ENCODE data around the gene TUFT1.

TUFT1 gene

DNA sequence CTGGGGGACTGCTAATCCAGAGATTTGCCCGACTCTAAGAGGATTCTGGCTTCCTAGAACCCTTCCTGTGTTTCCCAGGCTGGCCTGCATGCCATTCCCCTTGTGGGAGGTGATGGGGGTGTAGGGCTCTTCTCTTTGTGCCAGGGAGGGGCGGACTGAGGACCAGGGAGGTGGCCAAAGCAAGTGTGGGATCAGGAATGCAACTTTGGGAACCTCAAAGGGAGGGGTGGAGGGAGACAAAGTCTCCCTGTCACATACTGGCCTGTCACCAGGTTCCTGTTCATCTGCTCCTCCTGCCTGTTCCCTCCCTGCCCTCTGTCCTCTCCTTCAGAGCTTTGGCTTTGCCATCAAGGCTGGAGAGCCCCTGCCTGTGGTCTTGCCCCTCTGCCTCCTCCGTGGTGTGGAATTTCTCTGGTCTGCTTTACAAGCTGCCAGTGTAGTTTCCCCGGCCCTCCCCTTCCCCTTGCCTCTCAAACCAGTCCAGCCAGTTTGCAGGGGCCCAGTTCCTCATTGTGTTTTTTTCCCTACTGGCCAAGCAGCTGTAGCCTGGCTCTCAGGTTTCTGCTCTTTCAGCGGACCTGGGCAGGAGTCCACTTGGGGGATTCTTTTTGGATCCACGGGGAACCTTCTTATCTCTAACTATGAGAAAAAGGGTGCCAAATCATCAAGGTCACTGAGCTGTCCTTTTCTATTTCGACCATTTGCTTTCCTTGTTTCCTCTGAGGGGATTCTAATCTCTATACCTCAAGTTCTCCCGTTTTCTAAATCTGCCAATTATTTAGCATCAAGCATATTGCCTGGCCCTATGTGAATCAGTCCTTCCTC, 27.1 kb upstream of the TUFT1 start:
- TF ChIP-seq, protein P1, sequence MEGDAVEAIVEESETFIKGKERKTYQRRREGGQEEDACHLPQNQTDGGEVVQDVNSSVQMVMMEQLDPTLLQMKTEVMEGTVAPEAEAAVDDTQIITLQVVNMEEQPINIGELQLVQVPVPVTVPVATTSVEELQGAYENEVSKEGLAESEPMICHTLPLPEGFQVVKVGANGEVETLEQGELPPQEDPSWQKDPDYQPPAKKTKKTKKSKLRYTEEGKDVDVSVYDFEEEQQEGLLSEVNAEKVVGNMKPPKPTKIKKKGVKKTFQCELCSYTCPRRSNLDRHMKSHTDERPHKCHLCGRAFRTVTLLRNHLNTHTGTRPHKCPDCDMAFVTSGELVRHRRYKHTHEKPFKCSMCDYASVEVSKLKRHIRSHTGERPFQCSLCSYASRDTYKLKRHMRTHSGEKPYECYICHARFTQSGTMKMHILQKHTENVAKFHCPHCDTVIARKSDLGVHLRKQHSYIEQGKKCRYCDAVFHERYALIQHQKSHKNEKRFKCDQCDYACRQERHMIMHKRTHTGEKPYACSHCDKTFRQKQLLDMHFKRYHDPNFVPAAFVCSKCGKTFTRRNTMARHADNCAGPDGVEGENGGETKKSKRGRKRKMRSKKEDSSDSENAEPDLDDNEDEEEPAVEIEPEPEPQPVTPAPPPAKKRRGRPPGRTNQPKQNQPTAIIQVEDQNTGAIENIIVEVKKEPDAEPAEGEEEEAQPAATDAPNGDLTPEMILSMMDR (conservative IDR thresholded peaks at IDR 0.05): no peak
- no peak for TF ChIP-seq ZFX (IDR thresholded peaks at IDR 0.05)
- peak overlapping the region; percentile 89 for H3K27ac ChIP-seq

DNA sequence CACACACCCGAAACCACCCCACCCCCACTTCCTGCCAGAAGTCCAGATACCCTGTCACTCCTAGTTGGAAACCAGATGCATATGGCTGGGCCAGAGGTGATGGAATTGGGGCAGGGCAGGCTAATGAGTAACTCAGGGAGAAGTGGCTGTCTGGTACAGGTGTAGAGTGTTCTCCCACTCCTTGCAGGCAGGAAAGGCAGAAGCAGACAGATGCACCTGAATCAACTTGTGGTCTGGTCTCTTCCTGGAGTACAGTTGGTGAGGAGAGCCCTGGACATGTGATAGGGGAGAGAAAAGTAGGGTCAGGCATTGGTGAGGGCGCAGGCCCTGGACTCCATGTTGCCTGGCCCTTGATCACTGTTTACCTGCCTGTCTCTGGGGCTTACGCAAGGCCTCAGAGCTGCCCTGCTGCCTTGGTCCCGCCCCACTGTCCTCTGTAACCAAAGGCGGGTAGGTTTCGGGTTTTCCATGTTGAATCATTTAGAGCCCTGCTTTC, 26.4 kb upstream of the TUFT1 start:
- TF ChIP-seq ZFX (IDR thresholded peaks at IDR 0.05): no peak
- TF ChIP-seq, protein P1 (conservative IDR thresholded peaks at IDR 0.05): no peak
- peak overlapping the region; percentile 89 for H3K27ac ChIP-seq

DNA sequence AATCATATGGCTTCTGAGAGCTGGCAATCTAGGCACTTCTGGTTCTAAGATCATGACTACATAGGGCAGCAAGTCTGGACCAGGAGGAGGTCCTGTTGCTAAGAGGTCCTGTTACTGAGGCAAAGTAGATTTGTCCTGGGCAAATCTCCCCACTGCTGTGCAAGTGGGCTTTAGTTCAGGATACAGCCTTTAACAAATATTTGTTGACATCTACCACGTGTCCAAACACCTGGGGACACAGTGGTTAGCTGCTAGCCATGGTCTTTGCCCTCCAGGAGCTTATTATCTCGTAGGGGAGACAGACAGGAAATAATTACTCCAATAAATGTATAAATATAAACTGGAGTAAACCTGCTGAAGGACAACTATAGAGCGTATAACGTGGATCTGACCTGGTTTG, 25.7 kb upstream of the TUFT1 start:
- peak overlapping the region; percentile 89 for H3K27ac ChIP-seq
- TF ChIP-seq, protein P1 (conservative IDR thresholded peaks at IDR 0.05): no peak
- TF ChIP-seq ZFX (IDR thresholded peaks at IDR 0.05): no peak

DNA sequence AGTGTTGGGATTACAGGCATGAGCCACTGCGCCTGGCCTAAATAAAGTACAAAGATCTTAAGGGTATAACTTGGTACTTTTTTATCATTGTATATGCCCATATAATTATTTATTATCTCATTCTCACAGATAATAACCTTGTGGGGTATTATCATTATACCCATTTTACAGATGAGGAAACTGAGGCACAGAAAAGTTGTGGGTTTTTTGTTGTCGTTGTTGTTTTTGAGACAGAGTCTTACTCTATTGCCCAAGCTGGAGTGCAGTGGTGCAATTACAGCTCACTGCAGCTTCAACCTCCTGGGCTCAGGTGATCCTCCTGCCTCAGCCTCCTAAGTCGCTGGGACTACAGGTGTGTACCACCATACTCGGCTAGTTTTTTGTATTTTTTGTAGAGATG, 24.8 kb upstream of the TUFT1 start:
- H3K27ac ChIP-seq: peak overlapping the region; percentile 89

DNA sequence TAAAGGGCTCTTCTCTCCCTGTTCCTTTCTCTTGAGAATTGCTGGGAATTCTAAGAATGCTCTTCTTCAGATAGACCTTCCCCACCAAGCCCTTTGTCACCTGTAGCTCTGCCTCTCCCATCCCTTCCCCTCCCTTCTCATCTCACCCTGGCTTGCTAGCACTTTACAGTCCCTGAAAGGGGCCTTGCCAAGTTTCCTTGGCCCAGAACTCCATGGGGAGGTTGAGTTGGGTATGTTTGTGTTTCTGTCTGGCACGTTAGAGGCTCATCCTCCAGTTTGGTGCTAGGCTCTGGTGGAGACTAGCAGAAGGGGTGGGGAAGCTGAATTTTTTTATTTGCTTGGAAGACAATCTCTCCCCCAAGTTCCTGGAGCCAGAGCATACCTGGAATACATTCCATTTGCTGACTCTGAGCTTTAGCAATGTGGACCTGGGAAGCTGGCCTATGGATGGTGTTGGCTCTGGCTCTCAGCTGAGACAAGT, 24.0 kb upstream of the TUFT1 start:
- H3K27ac ChIP-seq: peak overlapping the region; percentile 20
- TF ChIP-seq, protein P1 (conservative IDR thresholded peaks at IDR 0.05): no peak
- TF ChIP-seq ZFX (IDR thresholded peaks at IDR 0.05): no peak

More for the DNA sequence above, 24.8 kb upstream of the TUFT1 start:
- TF ChIP-seq, protein P1 (conservative IDR thresholded peaks at IDR 0.05): no peak
- no peak for TF ChIP-seq ZFX (IDR thresholded peaks at IDR 0.05)

DNA sequence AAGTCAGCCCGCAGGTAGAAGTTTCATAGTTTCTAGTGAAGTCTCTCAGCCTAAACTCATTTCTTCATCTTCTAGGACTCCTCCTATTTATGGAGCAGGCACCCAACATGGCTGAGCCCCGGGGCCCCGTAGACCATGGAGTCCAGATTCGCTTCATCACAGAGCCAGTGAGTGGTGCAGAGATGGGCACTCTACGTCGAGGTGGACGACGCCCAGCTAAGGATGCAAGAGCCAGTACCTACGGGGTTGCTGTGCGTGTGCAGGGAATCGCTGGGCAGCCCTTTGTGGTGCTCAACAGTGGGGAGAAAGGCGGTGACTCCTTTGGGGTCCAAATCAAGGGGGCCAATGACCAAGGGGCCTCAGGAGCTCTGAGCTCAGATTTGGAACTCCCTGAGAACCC, 21.7 kb upstream of the TUFT1 start:
- no peak overlapping the region for H3K27ac ChIP-seq
- TF ChIP-seq, protein P1 (conservative IDR thresholded peaks at IDR 0.05): no peak
- TF ChIP-seq ZFX (IDR thresholded peaks at IDR 0.05): no peak

DNA sequence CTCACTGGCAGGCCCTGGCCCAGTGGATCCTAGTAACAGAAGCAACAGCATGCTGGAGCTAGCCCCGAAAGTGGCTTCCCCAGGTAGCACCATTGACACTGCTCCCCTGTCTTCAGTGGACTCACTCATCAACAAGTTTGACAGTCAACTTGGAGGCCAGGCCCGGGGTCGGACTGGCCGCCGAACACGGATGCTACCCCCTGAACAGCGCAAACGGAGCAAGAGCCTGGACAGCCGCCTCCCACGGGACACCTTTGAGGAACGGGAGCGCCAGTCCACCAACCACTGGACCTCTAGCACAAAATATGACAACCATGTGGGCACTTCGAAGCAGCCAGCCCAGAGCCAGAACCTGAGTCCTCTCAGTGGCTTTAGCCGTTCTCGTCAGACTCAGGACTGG, 21.2 kb upstream of the TUFT1 start:
- H3K27ac ChIP-seq: no peak overlapping the region
- TF ChIP-seq, protein P1 (conservative IDR thresholded peaks at IDR 0.05): no peak
- TF ChIP-seq ZFX (IDR thresholded peaks at IDR 0.05): no peak
